Measurements from ENCODE around the gene ARHGAP18. TPM values are rescaled to one million over a fixed set of nuclear protein-coding genes. Genes with fewer than 3 reads are reported as not detected.

The ARHGAP18 gene
- total RNA-seq, 1 experiment from 2014 or later = 2.4 TPM

- H2BK120ac ChIP-seq (ENCODE audit: low read depth, low read length, poor library complexity, severe bottlenecking) = no peak overlapping the region
- H4K8ac ChIP-seq (replicated peaks; ENCODE audit: insufficient read length, low read depth, low read length) = no peak overlapping the region
- no peak overlapping the region for H2BK15ac ChIP-seq (ENCODE audit: low read depth, low read length)
- H3K9ac ChIP-seq (ENCODE audit: extremely low read depth, insufficient read length, low read length) = no peak overlapping the region
- no peak overlapping the region for H3T11ph ChIP-seq (ENCODE audit: low read length)
- no peaks in the 10 kb centered on the region for H3K79me2 ChIP-seq (ENCODE audit: insufficient read depth, low read length)
- H4K20me1 ChIP-seq (ENCODE audit: control insufficient read depth, insufficient read depth, insufficient read length) = no peaks in the 10 kb centered on the region
- peaks cover 0 to 4% (median 0%) of the 10 kb centered on the region in 3 experiments; a peak in 1 of 7 replicates for H3K36me3 Mint-ChIP-seq (ENCODE audit: insufficient read depth in 1 of 3, low read depth in 3 of 3)
- H3K18ac ChIP-seq (ENCODE audit: insufficient read length, low read depth, low read length) = no peak overlapping the region
- H4K5ac ChIP-seq (ENCODE audit: insufficient read length, low read depth, low read length) = no peak overlapping the region
- no peak overlapping the region for H2BK12ac ChIP-seq (ENCODE audit: insufficient read length, low read depth, low read length)
- no peak overlapping the region for H3K27ac Mint-ChIP-seq
- H2BK20ac ChIP-seq (ENCODE audit: low read depth, low read length, poor library complexity, severe bottlenecking) = no peak overlapping the region
- no peaks in the 10 kb centered on the region for H3K9me3 Mint-ChIP-seq
- no peaks in the 10 kb centered on the region for H3K9me3 ChIP-seq (ENCODE audit: control insufficient read depth, low read depth, low read length)
- no peaks in the 10 kb centered on the region for H3K23me2 ChIP-seq (ENCODE audit: insufficient read length, low read depth, low read length, poor library complexity, severe bottlenecking)
- no peak overlapping the region for H3K4me3 Mint-ChIP-seq
- H3K23ac ChIP-seq (ENCODE audit: insufficient read length, low read depth, low read length) = no peak overlapping the region
- no peaks in the 10 kb centered on the region for H3K27me3 ChIP-seq (ENCODE audit: insufficient read depth, low read length)
- H4K91ac ChIP-seq (ENCODE audit: insufficient read length, low read depth, low read length) = no peak overlapping the region
- TF ChIP-seq CTCF (conservative IDR thresholded peaks at IDR 0.05) = no peak
- no peak overlapping the region for H2AK5ac ChIP-seq (ENCODE audit: insufficient read length, low read length)
- no peak overlapping the region for H3K14ac ChIP-seq (ENCODE audit: insufficient read depth, low read length)
- H2AFZ ChIP-seq (ENCODE audit: low read length) = no peak overlapping the region
- no peaks in the 10 kb centered on the region for H3K27me3 Mint-ChIP-seq (ENCODE audit: low read depth)
- H3K4me2 ChIP-seq (ENCODE audit: insufficient read depth, insufficient read length, low read length) = no peak overlapping the region
- H3K27ac ChIP-seq (ENCODE audit: insufficient read length, low read depth, low read length) = no peak overlapping the region
- H3K4ac ChIP-seq (ENCODE audit: low read depth, low read length) = no peak overlapping the region
- no peaks in the 10 kb centered on the region for H3K4me1 ChIP-seq (ENCODE audit: insufficient read depth, low read length)
- H3K79me1 ChIP-seq (ENCODE audit: insufficient read depth, low read depth, low read length, poor library complexity, severe bottlenecking) = no peaks in the 10 kb centered on the region
- peaks cover 5 to 14% of the 10 kb centered on the region in 2 experiments for H3K4me1 Mint-ChIP-seq
- no CpG with 5 or more reads among the region's 3 CpGs for WGBS (ENCODE audit: extremely low coverage, insufficient read length, low lambda C conversion rate)
- no peak overlapping the region for H3K56ac ChIP-seq (ENCODE audit: insufficient read length, low read depth, low read length)
- DNase-seq = no peak
- H2BK5ac ChIP-seq (ENCODE audit: insufficient read length, low read length) = no peak overlapping the region
Measured at GRCh38 chr6:129635396-129636130, 74.4 kb downstream of the ARHGAP18 start.
